ENCODE measurements around the gene ITCH.
"Not testable (repeated sequence)": the region's sequence is repeated elsewhere in the genome, so short reads cannot be mapped to it uniquely, and the experiment has no call there.

DNA sequence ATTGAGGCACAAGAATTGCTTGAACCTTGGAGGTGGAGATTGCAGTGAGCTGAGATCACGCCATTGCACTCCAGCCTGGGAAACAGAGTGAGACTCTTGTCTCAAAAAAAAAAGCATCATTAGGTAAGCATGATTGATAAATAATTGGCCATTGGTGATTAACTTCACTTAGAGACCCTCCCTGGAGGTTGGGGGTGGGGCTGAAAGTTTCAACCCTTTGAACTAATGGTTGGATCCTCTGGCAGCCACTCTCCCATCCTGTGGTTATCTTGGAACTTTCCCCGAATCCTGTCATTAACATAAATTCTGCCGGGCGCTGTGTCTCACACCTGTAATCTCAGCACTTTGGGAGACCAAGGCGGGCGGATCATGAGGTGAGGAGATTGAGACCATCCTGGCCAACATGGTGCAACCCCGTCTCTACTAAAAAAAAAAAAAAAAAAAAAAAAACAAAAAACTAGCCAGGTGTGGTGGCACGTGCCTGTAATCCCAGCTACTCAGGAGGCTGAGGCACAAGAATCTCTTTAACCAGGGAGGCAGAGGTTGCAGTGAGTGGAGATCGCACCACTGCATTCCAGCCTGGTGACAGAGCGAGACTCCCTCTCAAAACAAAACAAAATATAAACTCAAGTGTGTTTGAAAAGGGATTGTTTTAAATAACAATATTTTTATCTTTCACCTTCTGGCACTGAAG, 17.1 kb upstream of the ITCH start:
- not testable (repeated sequence) for TF ChIP-seq MAX (IDR thresholded peaks at IDR 0.05; ENCODE audit: insufficient read depth, insufficient read length); EZH2 (IDR thresholded peaks at IDR 0.05; ENCODE audit: borderline replicate concordance, low read depth, low read length, severe bottlenecking); POLR2AphosphoS5 (IDR thresholded peaks at IDR 0.05; ENCODE audit: insufficient read depth, low read depth, low read length)
- TF ChIP-seq, protein P1, sequence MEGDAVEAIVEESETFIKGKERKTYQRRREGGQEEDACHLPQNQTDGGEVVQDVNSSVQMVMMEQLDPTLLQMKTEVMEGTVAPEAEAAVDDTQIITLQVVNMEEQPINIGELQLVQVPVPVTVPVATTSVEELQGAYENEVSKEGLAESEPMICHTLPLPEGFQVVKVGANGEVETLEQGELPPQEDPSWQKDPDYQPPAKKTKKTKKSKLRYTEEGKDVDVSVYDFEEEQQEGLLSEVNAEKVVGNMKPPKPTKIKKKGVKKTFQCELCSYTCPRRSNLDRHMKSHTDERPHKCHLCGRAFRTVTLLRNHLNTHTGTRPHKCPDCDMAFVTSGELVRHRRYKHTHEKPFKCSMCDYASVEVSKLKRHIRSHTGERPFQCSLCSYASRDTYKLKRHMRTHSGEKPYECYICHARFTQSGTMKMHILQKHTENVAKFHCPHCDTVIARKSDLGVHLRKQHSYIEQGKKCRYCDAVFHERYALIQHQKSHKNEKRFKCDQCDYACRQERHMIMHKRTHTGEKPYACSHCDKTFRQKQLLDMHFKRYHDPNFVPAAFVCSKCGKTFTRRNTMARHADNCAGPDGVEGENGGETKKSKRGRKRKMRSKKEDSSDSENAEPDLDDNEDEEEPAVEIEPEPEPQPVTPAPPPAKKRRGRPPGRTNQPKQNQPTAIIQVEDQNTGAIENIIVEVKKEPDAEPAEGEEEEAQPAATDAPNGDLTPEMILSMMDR (IDR thresholded peaks at IDR 0.05; ENCODE audit: extremely low read depth in 1 of 2, insufficient read depth in 1 of 2, low read depth in 1 of 2, low read length in 2 of 2), result not testable (repeated sequence)

Measured in endothelial cell of umbilical vein (primary cell).